Effector memory CD4-positive, alpha-beta T cell (primary cell): ENCODE measurements around the gene IZUMO4.

ENCODE experiments used
- DNase-seq, 3 donors: peaks; one replicate each; pipeline ENCODE4 v3.0.0-alpha.2; 2020
- H3K27ac ChIP-seq: 2 replicates; pipeline ENCODE4 v1.7.0; 2013; ENCODE audit warnings: mild to moderate bottlenecking, low read length, moderate library complexity; ENCODE audit not compliant: insufficient read depth, poor library complexity, severe bottlenecking
- H3K27me3 ChIP-seq: replicated peaks from 2 replicates; pipeline ENCODE4 v1.7.0; 2013; ENCODE audit warnings: mild to moderate bottlenecking, low read length; ENCODE audit not compliant: insufficient read depth, control insufficient read depth, poor library complexity, severe bottlenecking
- H3K36me3 ChIP-seq: 2 replicates; pipeline ENCODE4 v1.7.0; 2013; ENCODE audit warnings: mild to moderate bottlenecking, low read length, moderate library complexity; ENCODE audit not compliant: control insufficient read depth, insufficient read depth
- H3K4me1 ChIP-seq: 2 replicates; pipeline ENCODE4 v1.7.0; 2013; ENCODE audit warnings: low read length, mild to moderate bottlenecking; ENCODE audit not compliant: control insufficient read depth, insufficient read depth, poor library complexity, severe bottlenecking
- H3K4me3 ChIP-seq: 2 replicates; pipeline ENCODE4 v1.7.0; 2013; ENCODE audit warnings: low read length, low read depth, mild to moderate bottlenecking; ENCODE audit not compliant: insufficient read depth, poor library complexity, severe bottlenecking
- H3K9me3 ChIP-seq: 2 replicates; pipeline ENCODE4 v1.7.0; 2013; ENCODE audit warnings: mild to moderate bottlenecking, low read length, moderate library complexity; ENCODE audit not compliant: control insufficient read depth

The IZUMO4 gene

GRCh38 chr19:2148482-2149135 is 51.9 kb downstream of the IZUMO4 start:
- no peak overlapping the region for H3K4me3 ChIP-seq
- H3K36me3 ChIP-seq: no peaks in the 10 kb centered on the region
- peak overlapping the region; percentile 40 for H3K27ac ChIP-seq
- H3K27me3 ChIP-seq: no peaks in the 10 kb centered on the region
- H3K9me3 ChIP-seq: no peaks in the 10 kb centered on the region
- peak in 1 of 3 donors; percentile 25 for DNase-seq
- peaks cover 41% of the 10 kb centered on the region for H3K4me1 ChIP-seq
